K562 (cell line): Measurements from ENCODE around the gene CUX1. TPM values are rescaled to one million over a fixed set of nuclear protein-coding genes. Genes with fewer than 3 reads are reported as not detected.

ENCODE experiments used
- ATF3 ChIP-seq, 2 experiments: fragments of 450-650 bp in 1 of 2; sonication (generic) in 1 of 2; formaldehyde crosslinking in 1 of 2; IDR thresholded peaks in 1 of 2; conservative IDR thresholded peaks in 1 of 2; 2 replicates each; pipeline versions ENCODE4 v1.6.1 to v1.8.1; 2016 to 2023; ENCODE audit warnings: mild to moderate bottlenecking in 2 of 2, moderate library complexity in 2 of 2, inconsistent platforms in 1 of 2, missing genetic modification reagents in 1 of 2
- BRF2 ChIP-seq: IDR thresholded peaks from 3 replicates; pipeline ENCODE4 v1.6.1; 2011; ENCODE audit warnings: borderline replicate concordance, mild to moderate bottlenecking; ENCODE audit not compliant: insufficient read length, insufficient read depth
- CREB1 ChIP-seq, 2 experiments: sonication (generic) in 1 of 2; formaldehyde crosslinking in 1 of 2; IDR thresholded peaks; 2 replicates each; pipeline versions ENCODE4 v1.6.1 to v1.8.0; 2012 to 2022; ENCODE audit warnings: inconsistent platforms in 1 of 2, mild to moderate bottlenecking in 1 of 2, missing genetic modification reagents in 1 of 2, moderate library complexity in 1 of 2
- DIDO1 ChIP-seq: fragments of 450-650 bp; IDR thresholded peaks from 2 replicates; pipeline ENCODE4 v1.6.1; 2016; ENCODE audit warnings: low read depth, missing biosample characterization, missing genetic modification characterization
- ELF4 ChIP-seq: fragments of 450-650 bp; formaldehyde crosslinking; IDR thresholded peaks from 2 replicates; pipeline ENCODE4 v1.4.0; 2022; ENCODE audit warnings: missing genetic modification characterization
- JUN ChIP-seq, 2 experiments: sonication (generic) in 1 of 2; formaldehyde crosslinking in 1 of 2; IDR thresholded peaks; 2 replicates each; pipeline versions ENCODE4 v1.6.1 to v1.8.0; 2012 to 2022; ENCODE audit warnings: borderline replicate concordance in 2 of 2, mild to moderate bottlenecking in 2 of 2, improper control_type of control experiment in 1 of 2, low read depth in 1 of 2, low read length in 1 of 2, missing genetic modification reagents in 1 of 2
- MIER1 ChIP-seq: fragments of 450-650 bp; IDR thresholded peaks from 2 replicates; pipeline ENCODE4 v1.6.1; 2016; ENCODE audit warnings: antibody characterized with exemption, mild to moderate bottlenecking, low read depth
- PHTF2 ChIP-seq: fragments of 250-450 bp; sonication (Bioruptor Pico); IDR thresholded peaks from 2 replicates; pipeline ENCODE4 v1.5.0; 2021; ENCODE audit warnings: mild to moderate bottlenecking
- RNF219 ChIP-seq: fragments of 250-450 bp; sonication (Bioruptor Pico); IDR thresholded peaks from 2 replicates; pipeline ENCODE4 v1.5.0; 2022; ENCODE audit warnings: mild to moderate bottlenecking
- SIN3B ChIP-seq: fragments of 450-650 bp; IDR thresholded peaks from 2 replicates; pipeline ENCODE4 v1.6.1; 2017; ENCODE audit warnings: low read depth, mild to moderate bottlenecking, moderate library complexity
- TCF7 ChIP-seq: sonication (generic); IDR thresholded peaks from 2 replicates; pipeline ENCODE4 v1.6.1; 2016; ENCODE audit warnings: antibody characterized with exemption, borderline replicate concordance
- ZBTB1 ChIP-seq: sonication (generic); formaldehyde crosslinking; IDR thresholded peaks from 2 replicates; pipeline ENCODE4 v1.8.1; 2023; ENCODE audit warnings: missing genetic modification reagents, low read depth, mild to moderate bottlenecking, borderline replicate concordance
- ZC3H11A ChIP-seq: IDR thresholded peaks from 2 replicates; pipeline ENCODE4 v1.6.1; 2012; ENCODE audit warnings: low read depth, low read length, improper control_type of control experiment
- ZKSCAN1 ChIP-seq: fragments of 150-350 bp; IDR thresholded peaks from 2 replicates; pipeline ENCODE4 v1.6.1; 2016; ENCODE audit warnings: low read depth, low read length
- ZNF175 ChIP-seq: fragments of 200-800 bp; sonication (Bioruptor generic); IDR thresholded peaks from 2 replicates; pipeline ENCODE4 v1.6.1; 2016; ENCODE audit warnings: low read depth, mild to moderate bottlenecking, missing genetic modification characterization, missing compliant biosample characterization
- ZNF184 ChIP-seq: sonication (generic); formaldehyde crosslinking; IDR thresholded peaks from 2 replicates; pipeline ENCODE4 v1.5.0; 2020; ENCODE audit warnings: missing genetic modification reagents
- ZNF274 ChIP-seq: IDR thresholded peaks from 2 replicates; pipeline ENCODE4 v1.6.1; 2011; ENCODE audit warnings: low read depth, mild to moderate bottlenecking, low read length, moderate library complexity, borderline replicate concordance
- ZNF324 ChIP-seq: fragments of 250-450 bp; sonication (Bioruptor Pico); IDR thresholded peaks from 2 replicates; pipeline ENCODE4 v1.4.0; 2020; ENCODE audit warnings: mild to moderate bottlenecking
- ZNF41 ChIP-seq: fragments of 250-450 bp; sonication (Bioruptor Pico); conservative IDR thresholded peaks from 2 replicates; pipeline ENCODE4 v1.4.0; 2020; ENCODE audit warnings: mild to moderate bottlenecking
- ZNF511 ChIP-seq: sonication (generic); formaldehyde crosslinking; IDR thresholded peaks from 2 replicates; pipeline ENCODE4 v1.8.0; 2022; ENCODE audit warnings: mild to moderate bottlenecking, missing genetic modification reagents
- ZNF766 ChIP-seq: fragments of 200-800 bp; sonication (Bioruptor generic); conservative IDR thresholded peaks from 2 replicates; pipeline ENCODE4 v1.6.1; 2016; ENCODE audit warnings: missing genetic modification characterization, missing compliant biosample characterization
- polyA plus RNA-seq, 8 experiments: library from polyadenylated mRNA; depleted of rRNA in 4 of 8; stranded (reverse) in 5 of 8; unstranded in 3 of 8; fragments of >200 nt; fragmentation: Nextera tagmentation in 2 of 8; fragmentation: Illumina TruSeq in 1 of 8; extraction: Ambion mirVana in 2 of 8; extraction: Trizol in 1 of 8; gene quantifications; 2 replicates each; pipeline versions ENCODE4 v1.2.1 to v1.2.3, GENCODE V29; 2011 to 2014; ENCODE audit warnings: inconsistent platforms in 1 of 8, missing spikeins in 1 of 8
- total RNA-seq, 7 experiments: library from RNA; depleted of rRNA in 6 of 7; stranded (reverse); fragments of >200 nt in 6 of 7; fragmentation: Illumina TruSeq in 2 of 7; extraction: Trizol in 2 of 7; gene quantifications; 2 replicates each; pipeline versions ENCODE4 v1.2.1 to v1.2.3, GENCODE V29; 2011 to 2021; ENCODE audit warnings: low replicate concordance in 1 of 7

CUX1 gene
- total and polyA plus RNA-seq, 9 of the 15 experiments (the other 6 are each of a cell fraction or from before 2014, with no cell fraction given) = 3.6 to 55.3 (median 25.2) TPM

GRCh38 chr7:101814081-101814990 lies 3.1 kb upstream of the CUX1 start (continued):
- TF ChIP-seq ZNF184 (CRISPR knock-in tag) (no peak), MIER1 (0 out of 2 replicates have a peak, but pooled peaks have one; percentile 19), BRF2 (no peak), RNF219 (no peak), ZNF511 (CRISPR knock-in tag) (peak; percentile 65; the same call in 1 of the 2 replicates), ELF4 (CRISPR knock-in tag) (0 out of 2 replicates have a peak, but pooled peaks have one; percentile 11), ZNF274 (no peak), ZC3H11A (no peak), ZKSCAN1 (no peak), CREB1 (IDR thresholded peaks at IDR 0.05) (no peak), CREB1 (CRISPR knock-in tag; IDR thresholded peaks at IDR 0.05) (peak; percentile 58; the same call in 1 of the 2 replicates), SIN3B (peak; percentile 40; the same call in 1 of the 2 replicates), PHTF2 (CRISPR knock-in tag) (no peak), TCF7 (no peak), ZNF766 (0 out of 2 replicates have a peak, but pooled peaks have one; percentile 13), ATF3 (IDR thresholded peaks at IDR 0.05) (no peak), ATF3 (CRISPR knock-in tag; conservative IDR thresholded peaks at IDR 0.05) (no peak), DIDO1 (no peak), JUN (IDR thresholded peaks at IDR 0.05; ENCODE audit: borderline replicate concordance, low read depth, low read length) (no peak), JUN (CRISPR knock-in tag; IDR thresholded peaks at IDR 0.05; ENCODE audit: borderline replicate concordance) (0 out of 2 replicates have a peak, but pooled peaks have one; percentile 27), ZNF175 (no peak), ZBTB1 (0 out of 2 replicates have a peak, but pooled peaks have one; percentile 35), ZNF324 (no peak), ZNF41 (CRISPR knock-in tag) (no peak)
